Measurements from ENCODE around the gene DCUN1D2. TPM values are rescaled to one million over a fixed set of nuclear protein-coding genes. Genes with fewer than 3 reads are reported as not detected.

DCUN1D2 gene
- total and polyA plus RNA-seq, 2 donors from 2014 or later = 7.6 to 19.5 TPM

DNA sequence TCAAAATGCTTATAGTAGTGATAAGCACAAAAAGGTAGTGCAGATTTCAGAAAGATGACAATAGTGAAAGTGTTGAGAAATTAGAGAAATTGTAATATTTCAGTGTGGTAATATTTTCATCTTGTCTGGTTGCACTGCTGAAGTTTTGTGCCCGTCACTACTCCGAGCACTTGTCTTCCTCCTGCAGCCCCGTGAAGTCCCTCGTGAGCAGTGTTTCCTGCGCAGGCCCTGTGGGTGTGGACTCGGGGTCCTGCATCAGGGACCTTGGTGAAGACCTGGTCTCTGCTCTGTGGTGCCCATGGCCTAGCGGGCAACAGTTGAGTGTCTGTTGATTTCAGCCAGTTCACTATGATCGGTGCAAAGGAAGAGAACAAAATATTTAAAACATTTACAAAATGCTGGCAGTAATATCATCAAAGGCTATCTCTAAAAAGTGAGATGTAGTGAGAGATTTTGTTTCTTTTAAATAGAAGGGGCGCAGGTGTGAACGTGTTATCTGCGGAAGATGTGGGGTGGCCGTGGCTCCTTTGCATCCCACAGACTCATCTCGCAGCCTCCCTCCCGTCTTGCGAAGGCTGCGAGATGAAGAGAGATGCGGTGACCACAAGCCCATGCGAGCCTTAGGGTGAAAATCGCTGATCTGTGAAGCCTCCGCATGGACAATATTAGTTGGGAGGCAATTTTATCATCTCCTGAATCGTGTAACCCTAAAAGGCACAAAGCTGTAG, 27.7 kb upstream of the DCUN1D2 start:
- Histone ChIP-seq H3K4me1 (ENCODE audit: control insufficient read depth in 2 of 3, insufficient read depth in 2 of 3, low read depth in 1 of 3, low read length in 3 of 3) (no peaks in the 10 kb centered on the region), H3K9me3 (ENCODE audit: control insufficient read depth in 2 of 3, insufficient read depth in 1 of 3, low read length in 3 of 3) (no peaks in the 10 kb centered on the region), H3K36me3 (ENCODE audit: control insufficient read depth in 2 of 3, insufficient read depth in 3 of 3, low read length in 3 of 3) (peaks cover 6 to 9% (median 9%) of the 10 kb centered on the region in 3 donors), H3K27ac (ENCODE audit: low read depth in 2 of 2, low read length in 2 of 2) (no peak overlapping the region), H3K27me3 (ENCODE audit: control insufficient read depth, insufficient read depth, low read length) (no peaks in the 10 kb centered on the region), H3K4me3 (ENCODE audit: low read length in 3 of 3) (no peak overlapping the region), H3K9ac (ENCODE audit: low read length in 3 of 3) (no peak overlapping the region)
- FAIRE-seq (no peak), DNase-seq (peak in 1 of 5 donors; percentile 43)
- intact Hi-C loops (cut with DNase I) = no loop called here
- TF ChIP-seq, protein P1, sequence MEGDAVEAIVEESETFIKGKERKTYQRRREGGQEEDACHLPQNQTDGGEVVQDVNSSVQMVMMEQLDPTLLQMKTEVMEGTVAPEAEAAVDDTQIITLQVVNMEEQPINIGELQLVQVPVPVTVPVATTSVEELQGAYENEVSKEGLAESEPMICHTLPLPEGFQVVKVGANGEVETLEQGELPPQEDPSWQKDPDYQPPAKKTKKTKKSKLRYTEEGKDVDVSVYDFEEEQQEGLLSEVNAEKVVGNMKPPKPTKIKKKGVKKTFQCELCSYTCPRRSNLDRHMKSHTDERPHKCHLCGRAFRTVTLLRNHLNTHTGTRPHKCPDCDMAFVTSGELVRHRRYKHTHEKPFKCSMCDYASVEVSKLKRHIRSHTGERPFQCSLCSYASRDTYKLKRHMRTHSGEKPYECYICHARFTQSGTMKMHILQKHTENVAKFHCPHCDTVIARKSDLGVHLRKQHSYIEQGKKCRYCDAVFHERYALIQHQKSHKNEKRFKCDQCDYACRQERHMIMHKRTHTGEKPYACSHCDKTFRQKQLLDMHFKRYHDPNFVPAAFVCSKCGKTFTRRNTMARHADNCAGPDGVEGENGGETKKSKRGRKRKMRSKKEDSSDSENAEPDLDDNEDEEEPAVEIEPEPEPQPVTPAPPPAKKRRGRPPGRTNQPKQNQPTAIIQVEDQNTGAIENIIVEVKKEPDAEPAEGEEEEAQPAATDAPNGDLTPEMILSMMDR (IDR thresholded peaks at IDR 0.05; ENCODE audit: borderline replicate concordance, extremely low read depth, insufficient read depth) = no peak

- FAIRE-seq (no peak), DNase-seq (no peak)
- TF ChIP-seq, protein P1 (IDR thresholded peaks at IDR 0.05; ENCODE audit: borderline replicate concordance, extremely low read depth, insufficient read depth) = no peak
- Histone ChIP-seq H3K27ac (ENCODE audit: low read depth in 2 of 2, low read length in 2 of 2) (no peak overlapping the region), H3K4me3 (ENCODE audit: low read length in 3 of 3) (no peak overlapping the region), H3K4me1 (ENCODE audit: control insufficient read depth in 2 of 3, insufficient read depth in 2 of 3, low read depth in 1 of 3, low read length in 3 of 3) (no peaks in the 10 kb centered on the region), H3K36me3 (ENCODE audit: control insufficient read depth in 2 of 3, insufficient read depth in 3 of 3, low read length in 3 of 3) (peaks cover 2 to 13% (median 4%) of the 10 kb centered on the region in 3 donors), H3K9me3 (ENCODE audit: control insufficient read depth in 2 of 3, insufficient read depth in 1 of 3, low read length in 3 of 3) (no peaks in the 10 kb centered on the region), H3K9ac (ENCODE audit: low read length in 3 of 3) (no peak overlapping the region), H3K27me3 (ENCODE audit: control insufficient read depth, insufficient read depth, low read length) (no peaks in the 10 kb centered on the region)
- intact Hi-C loops (cut with DNase I) = no loop called here
Observed at GRCh38 chr13:113514847-113515246, 24.3 kb upstream of the DCUN1D2 start.

- Histone ChIP-seq H3K27ac (ENCODE audit: low read depth in 2 of 2, low read length in 2 of 2) (no peak overlapping the region), H3K4me1 (ENCODE audit: control insufficient read depth in 2 of 3, insufficient read depth in 2 of 3, low read depth in 1 of 3, low read length in 3 of 3) (no peaks in the 10 kb centered on the region), H3K4me3 (ENCODE audit: low read length in 3 of 3) (no peak overlapping the region), H3K9me3 (ENCODE audit: control insufficient read depth in 2 of 3, insufficient read depth in 1 of 3, low read length in 3 of 3) (no peaks in the 10 kb centered on the region), H3K36me3 (ENCODE audit: control insufficient read depth in 2 of 3, insufficient read depth in 3 of 3, low read length in 3 of 3) (peaks cover 2 to 16% (median 4%) of the 10 kb centered on the region in 3 donors), H3K9ac (ENCODE audit: low read length in 3 of 3) (no peak overlapping the region), H3K27me3 (ENCODE audit: control insufficient read depth, insufficient read depth, low read length) (no peaks in the 10 kb centered on the region)
- TF ChIP-seq, protein P1 (IDR thresholded peaks at IDR 0.05; ENCODE audit: borderline replicate concordance, extremely low read depth, insufficient read depth) = no peak
- FAIRE-seq = no peak
- peak in 1 of 5 donors; percentile 51 for DNase-seq
- intact Hi-C loops (cut with DNase I) = no loop called here
Observed at GRCh38 chr13:113513761-113514160, 23.2 kb upstream of the DCUN1D2 start.
